HG02970 (cell line): ENCODE results near the gene DHDH.
A peak's percentile ranks its signal among the peaks of the same experiment; 100 is the strongest.

Experiments
- ATAC-seq: cut with Tn5 transposase; IDR thresholded peaks from one replicate; pipeline ENCODE4 v1.9.1; 2021; ENCODE audit warnings: mild to moderate bottlenecking, moderate library complexity, moderate number of reproducible peaks; ENCODE audit not compliant: unreplicated experiment, low FRiP score

Gene DHDH

DNA sequence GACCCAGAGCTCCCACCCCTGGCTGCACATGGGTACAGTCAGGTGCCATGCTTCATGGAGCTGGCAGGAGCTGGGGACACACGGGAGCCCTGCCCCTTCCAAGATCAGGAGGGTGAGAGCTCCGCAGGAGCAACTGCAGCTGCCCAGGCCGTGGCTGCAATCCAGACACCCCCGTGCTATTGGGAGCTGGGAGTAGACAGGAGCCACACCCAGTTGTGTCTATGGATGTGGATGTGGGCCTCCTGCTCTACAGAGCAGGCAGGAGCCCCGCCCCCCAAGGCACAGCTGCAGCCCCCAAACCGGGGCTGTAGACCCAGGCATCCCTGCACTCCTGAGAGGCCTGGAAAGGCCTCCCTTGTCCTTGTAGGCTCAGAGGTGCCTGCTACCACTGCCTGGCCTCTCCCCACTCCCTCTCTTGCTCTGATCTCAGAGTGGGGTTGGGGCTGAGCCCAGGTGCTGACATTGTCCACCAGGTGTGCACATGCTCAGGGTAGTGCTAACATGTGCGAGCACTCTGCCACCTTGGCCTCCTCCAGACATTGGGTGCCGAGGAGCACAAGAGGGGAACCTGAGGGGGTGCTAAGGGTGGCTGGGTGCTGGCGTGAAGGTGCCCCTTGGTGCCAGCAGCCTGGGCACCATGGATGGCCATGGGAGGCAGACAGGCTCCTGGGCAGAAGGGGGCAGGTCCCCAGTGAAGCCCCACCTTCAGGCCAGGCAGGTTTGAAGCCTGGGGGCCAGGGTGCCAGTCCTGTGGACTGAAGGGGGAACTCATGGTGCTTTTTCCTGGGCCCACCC lies 13.2 kb downstream of the DHDH start:
- ATAC-seq, result no peak

DNA sequence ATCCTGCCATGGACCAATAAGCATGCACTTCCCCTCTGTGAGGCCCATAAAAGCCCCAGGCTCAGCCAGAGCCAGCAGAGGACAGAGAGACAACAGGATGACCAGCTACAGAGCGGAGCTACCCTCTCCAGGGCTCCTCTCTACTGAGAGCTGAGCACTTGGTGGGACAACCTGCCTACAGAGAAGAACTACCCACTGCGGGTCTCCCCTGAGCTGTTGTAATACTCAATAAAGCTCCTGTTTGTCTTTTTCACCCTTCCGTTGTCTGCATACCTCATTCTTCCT lies 13.7 kb downstream of the DHDH start:
- ATAC-seq, result no peak

DNA sequence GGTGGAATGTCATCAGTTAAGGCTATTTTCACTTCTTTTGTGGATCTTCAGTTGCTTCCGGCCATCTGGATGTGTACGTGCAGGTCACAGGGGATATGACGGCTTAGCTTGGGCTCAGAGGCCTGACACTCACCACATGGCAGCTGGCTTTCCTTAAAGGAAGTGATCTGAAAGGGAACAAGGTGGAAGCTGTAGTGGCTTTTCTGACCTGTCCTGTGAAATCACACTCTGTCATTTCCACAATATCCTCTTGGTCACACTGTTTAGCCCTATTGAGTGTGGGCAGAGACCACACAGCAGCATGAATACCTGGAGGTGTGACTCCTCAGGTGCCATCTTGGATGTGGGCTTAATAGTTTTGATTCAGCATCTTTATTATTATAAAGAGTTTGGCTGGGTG lies 16.7 kb downstream of the DHDH start:
- no peak for ATAC-seq

DNA sequence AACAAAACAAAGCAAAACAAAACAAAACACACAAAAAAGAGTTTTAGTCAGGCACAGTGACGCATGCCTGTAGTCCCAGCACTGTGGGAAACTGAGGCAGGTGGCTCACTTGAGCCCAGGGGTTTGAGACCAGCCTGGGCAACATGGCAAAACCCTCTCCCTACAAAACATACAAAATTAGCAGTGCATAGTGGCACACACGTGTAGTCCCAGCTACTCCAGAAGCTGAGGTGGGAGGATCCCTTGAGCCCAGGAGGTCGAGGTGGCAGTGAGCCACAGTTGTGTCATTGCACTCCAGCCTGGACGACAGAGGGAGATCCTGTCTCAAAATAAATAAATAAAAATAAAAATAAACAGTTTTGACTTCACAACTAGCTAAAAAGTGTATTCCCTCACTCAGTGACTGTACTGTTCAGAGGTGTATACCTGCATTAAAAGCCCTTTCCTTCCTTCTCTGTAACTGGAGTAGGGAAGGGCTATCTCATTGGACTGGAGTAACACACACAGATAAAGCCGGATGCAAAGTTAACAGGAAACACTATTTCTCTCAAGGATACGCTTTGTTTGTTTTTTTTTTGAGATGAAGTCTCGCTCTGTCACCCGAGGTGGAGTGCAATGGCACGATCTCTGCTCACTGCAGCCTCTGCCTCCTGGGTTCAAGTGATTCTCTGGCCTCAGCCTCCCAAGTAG lies 17.5 kb downstream of the DHDH start:
- no peak for ATAC-seq

DNA sequence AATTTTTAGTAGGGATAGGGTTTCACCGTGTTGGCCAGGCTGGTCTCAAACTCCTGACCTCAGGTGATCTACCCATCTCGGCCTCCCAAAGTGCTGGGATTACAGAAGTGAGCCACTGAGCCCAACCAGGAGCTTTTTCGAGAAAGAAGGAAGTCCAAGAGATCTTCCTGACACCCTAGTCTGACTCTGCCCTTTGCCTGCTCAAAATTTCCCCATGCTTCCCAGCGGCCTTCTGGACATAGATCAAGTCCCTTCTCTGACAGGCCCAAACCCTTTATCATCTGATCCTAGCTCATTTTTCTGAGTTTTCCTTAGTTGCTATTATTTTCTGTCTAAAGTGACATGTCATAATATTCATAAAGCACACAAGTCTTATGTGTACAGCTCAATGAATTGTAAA lies 19.6 kb downstream of the DHDH start:
- no peak for ATAC-seq

DNA sequence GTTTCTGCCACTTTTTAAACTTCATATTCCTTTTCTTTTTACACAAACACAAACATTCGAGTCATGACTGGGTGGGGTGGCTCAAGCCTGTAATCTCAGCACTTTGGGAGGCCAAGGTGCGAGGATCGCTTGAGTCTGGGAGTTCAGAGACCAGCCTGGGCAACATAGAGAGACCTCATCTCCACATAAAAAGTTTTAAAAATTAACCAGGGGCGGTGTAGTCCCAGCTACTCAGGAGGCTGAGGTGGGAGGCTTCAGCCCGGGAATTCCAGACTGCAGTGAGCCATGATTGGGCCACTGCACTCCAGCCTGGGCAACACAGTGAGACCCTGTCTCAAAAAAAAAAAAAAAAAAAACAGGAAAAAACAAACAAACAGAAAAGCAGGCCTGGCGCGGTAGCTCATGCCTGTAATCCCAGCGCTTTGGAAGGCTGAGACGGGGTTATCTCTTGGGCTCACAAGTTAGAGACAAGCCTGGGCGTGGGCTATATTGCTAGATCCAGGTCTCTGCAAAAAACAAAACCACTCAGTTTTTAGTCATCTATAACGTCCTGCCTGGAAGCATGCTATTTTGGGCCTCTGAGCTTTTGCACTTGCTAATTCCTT lies 20.6 kb downstream of the DHDH start:
- ATAC-seq, result no peak

DNA sequence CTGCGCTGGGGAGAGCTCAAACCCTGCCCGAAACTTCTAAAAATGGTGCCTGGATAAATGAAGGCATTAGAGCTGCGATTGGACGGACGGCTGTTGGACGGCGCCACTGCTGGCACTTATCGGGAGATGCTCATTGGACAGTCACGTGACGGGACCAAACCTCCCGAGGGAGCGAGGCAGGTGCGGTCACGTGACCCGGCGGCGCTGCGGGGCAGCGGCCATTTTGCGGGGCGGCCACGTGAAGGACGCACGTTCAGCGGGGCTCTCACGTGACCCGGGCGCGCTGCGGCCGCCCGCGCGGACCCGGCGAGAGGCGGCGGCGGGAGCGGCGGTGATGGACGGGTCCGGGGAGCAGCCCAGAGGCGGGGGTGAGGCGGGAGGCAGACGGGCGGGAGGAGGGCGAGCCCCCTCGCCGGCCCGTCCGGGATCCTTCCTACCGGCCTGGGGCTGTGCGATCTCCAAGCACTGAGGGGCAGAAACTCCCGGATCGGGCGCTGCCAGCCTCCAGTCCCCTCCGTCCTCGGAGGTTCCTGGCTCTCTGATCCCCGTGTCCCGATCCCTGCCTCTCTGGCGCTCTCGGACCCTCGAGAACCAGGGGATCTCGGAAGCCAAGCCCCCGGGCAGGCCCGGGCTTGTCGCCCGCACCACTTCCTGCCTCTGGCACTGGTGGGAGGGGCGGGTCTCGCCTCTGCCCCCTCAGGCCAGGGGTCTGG lies 21.3 kb downstream of the DHDH start, which contains the start of gene BAX:
TSS of gene BAX (plus strand) at position 281 of the 713 bp plus-strand sequence. CDS start at position 335, 54 bp downstream.
- peak; percentile 88 for ATAC-seq

GRCh38 chr19:48955308-48955958 lies 21.9 kb downstream of the DHDH start:
- ATAC-seq, result peak; percentile 12

DNA sequence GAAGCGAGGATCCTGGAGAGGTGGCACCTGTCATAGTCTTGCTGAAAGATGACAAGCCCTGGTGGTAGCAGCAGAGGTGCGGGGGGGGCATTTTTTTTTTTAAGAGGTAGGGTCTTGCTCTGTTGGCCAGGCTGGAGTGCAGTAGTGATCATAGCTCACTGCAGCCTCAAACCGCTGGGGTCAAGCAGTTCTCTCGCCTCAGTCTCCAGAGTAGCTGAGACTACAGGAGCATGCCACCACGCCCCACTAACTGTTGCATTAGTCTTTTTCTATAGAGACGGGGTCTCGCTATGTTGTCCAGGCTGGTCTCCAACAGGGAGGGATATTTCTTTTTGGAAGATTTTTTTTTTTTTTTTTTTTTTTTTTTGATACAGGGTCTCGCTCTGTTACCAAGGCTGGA lies 24.5 kb downstream of the DHDH start:
- ATAC-seq, result no peak

DNA sequence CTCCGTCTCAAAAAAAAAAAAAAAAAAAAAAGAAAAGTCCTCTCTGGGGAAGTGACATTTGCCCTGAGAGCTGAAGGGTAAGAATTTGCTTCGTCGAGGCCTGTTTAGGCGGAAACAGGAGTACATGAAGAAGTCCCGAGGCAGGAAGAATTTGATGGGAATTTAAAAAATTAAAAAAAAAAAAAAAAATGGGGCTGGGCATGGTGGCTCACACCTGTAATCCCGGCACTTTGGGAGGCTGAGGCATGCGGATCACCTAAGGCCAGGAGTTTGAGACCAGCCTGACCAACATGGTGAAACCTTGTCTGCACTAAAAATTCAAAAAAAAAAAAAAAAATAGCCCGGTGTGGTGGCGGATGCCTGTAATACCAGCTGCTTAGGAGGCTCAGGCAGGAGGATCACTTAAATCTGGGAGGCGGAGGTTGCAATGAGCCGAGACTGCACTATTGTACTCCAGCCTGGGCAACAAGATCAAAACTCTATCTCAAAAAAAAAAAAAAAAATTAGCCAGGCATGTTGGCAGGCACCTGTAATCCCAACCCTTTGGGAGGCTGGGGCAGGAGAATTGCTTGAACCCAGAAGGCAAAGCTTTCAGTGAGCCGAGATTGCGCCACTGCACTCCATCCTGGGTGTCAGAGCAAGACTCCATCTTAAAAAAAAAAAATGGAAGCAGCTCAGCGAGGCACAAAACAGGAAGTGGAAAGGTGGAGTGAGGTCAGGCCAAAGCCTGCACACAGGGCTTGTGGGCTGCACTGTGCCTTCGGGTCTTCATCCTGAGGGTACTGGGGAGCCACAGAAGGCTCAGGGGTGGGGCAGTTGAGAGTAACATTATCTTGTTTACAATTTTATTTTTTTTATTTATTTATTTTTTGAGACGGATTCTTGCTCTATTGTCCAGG lies 26.1 kb downstream of the DHDH start:
- no peak for ATAC-seq

DNA sequence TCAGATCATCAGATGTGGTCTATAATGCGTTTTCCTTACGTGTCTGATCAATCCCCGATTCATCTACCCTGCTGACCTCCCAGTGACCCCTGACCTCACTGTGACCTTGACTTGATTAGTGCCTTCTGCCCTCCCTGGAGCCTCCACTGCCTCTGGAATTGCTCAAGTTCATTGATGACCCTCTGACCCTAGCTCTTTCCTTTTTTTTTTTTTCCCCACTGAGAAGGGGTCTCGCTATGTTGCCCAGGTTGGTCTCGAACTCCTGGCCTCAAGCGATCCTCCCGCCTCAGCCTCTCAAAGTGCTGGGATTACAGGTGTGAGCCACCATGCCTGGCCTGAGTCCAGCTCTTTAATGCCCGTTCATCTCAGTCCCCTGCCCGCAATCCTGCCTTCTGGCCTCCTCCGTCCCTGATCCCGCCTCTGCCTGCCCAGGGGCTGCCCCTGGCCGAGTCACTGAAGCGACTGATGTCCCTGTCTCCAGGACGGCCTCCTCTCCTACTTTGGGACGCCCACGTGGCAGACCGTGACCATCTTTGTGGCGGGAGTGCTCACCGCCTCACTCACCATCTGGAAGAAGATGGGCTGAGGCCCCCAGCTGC lies 27.7 kb downstream of the DHDH start:
- no peak for ATAC-seq

GRCh38 chr19:48961673-48962028 lies 28.2 kb downstream of the DHDH start:
- no peak for ATAC-seq

- peak; percentile 27 for ATAC-seq
Measured at GRCh38 chr19:48962029-48962848, 28.7 kb downstream of the DHDH start.

GRCh38 chr19:48962849-48963165 lies 29.3 kb downstream of the DHDH start:
- ATAC-seq, result no peak

DNA sequence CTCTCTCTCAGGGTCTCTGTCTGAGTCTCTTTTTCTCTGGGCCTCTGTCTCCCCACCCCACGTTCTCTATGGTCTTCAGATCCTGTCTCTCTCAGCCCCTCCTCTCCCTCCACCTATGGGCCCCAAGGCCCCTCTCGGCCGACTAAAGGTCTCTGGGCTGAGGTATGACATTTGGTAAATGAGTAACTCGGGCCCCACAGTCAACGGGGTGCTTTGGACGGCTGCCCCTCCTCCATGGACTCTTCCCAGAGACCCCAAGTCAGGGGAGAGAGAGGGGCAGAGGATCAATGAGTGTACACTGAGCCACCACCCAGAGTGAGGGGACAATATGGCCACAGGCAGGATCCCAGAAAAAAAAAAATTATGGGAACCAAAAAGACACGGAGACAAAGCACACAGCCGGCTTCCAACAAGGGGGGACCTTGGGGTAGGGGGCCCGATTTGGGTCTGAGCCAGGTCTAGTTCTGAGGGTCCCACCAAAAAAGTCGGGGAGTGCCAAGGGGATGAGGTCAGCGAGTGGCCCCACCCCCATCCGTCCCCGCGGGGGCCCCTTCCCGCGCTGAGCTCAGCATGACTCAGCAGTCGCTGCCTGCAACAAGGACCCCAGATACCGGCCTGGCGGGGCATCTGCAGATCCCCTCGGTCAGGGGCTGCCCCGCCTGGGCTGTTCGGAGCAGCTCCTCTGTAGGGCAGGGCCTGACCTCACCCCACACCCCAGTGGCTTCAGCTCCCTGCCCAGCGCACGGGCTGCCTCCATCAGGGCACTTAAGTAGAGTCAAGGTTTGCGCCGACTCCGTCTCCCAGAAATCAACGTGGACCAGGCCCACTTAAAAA lies 30.1 kb downstream of the DHDH start:
- no peak for ATAC-seq

GRCh38 chr19:48964205-48965039 lies 30.9 kb downstream of the DHDH start:
- ATAC-seq, result no peak
